RKO (cell line): Measurements from ENCODE around the gene LPGAT1.

ENCODE experiments used
- DNase-seq: peaks from one replicate; pipeline ENCODE4 v3.0.0-alpha.2; 2016; ENCODE audit warnings: low spot score

LPGAT1 gene

GRCh38 chr1:211762206-211762605 lies 68.4 kb downstream of the LPGAT1 start:
- no peak for DNase-seq

- DNase-seq, result no peak
Observed at GRCh38 chr1:211761400-211761799, 69.2 kb downstream of the LPGAT1 start.

GRCh38 chr1:211756471-211757020 lies 74.0 kb downstream of the LPGAT1 start:
- DNase-seq, result no peak

DNA sequence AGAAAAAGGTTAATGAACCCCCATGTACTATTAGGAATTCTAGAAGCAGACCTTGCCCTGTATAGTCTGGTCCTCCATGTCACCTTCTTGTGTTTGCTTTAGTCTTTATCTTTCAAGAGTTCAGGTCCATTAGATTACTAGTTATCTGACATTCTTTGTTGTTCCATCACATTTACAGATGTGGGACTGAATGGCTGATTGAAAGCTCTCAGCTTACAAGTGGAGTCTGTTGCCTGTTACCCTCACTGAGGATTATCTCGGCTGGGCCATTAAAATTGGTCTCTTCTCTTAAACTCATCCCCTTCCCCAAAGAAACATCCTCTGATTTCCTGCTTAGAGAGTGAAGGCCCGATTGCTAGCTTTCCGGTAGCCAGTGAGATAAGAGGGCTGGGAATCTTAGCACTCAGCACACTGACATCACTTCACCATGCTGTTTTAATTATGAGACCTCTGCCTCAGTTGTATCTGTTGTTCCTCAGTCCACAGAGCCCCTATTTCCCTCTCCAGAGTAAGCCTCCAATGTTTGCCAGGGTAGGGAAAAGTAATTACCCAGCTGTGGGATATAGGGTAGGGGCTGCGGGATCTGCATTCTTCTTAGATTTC lies 76.8 kb downstream of the LPGAT1 start:
- DNase-seq, result no peak

- DNase-seq, result no peak
Observed at GRCh38 chr1:211752951-211753486, 77.5 kb downstream of the LPGAT1 start.

- DNase-seq, result no peak
Observed at GRCh38 chr1:211752317-211752716, 78.2 kb downstream of the LPGAT1 start.

GRCh38 chr1:211751438-211751837 lies 79.1 kb downstream of the LPGAT1 start:
- DNase-seq, result no peak

DNA sequence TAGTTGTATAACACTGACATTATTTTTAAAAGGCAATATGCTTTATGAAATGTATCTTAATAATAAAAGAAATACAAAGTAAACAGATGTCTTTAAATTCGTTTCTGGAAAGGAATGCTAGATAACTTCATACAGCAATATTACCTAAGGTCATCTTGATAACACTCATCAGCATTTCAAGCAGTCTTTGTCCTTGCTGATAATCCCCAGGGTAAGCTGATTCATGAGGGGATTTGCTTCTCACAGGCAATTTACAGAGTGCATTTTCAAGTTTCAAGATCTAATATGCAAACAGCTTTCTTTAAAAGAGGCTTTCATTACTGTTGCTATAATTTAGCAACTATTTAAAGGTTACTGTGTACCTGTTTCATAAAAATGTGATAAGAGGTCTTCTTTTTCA lies 80.0 kb downstream of the LPGAT1 start:
- DNase-seq, result no peak

- DNase-seq, result no peak
Observed at GRCh38 chr1:211749251-211749650, 81.3 kb downstream of the LPGAT1 start.

DNA sequence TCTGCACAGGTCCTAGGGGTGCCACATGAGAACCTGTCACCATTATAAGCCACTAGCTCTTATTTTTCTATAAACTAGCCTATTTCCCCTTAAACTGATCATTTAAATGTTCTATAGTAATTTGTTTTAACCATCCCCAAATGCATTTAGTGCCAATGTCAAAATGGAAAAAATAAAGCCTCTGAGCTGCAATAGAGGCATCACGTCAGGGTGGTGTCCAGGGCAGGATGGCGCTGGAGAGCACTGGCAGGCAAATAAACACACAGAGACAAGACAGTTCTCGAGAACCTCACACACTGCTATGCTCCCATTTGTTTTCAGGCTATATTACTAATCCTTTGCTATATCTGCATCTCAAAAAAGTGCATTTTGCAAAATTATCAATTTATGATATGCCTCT lies 81.8 kb downstream of the LPGAT1 start:
- no peak for DNase-seq

DNA sequence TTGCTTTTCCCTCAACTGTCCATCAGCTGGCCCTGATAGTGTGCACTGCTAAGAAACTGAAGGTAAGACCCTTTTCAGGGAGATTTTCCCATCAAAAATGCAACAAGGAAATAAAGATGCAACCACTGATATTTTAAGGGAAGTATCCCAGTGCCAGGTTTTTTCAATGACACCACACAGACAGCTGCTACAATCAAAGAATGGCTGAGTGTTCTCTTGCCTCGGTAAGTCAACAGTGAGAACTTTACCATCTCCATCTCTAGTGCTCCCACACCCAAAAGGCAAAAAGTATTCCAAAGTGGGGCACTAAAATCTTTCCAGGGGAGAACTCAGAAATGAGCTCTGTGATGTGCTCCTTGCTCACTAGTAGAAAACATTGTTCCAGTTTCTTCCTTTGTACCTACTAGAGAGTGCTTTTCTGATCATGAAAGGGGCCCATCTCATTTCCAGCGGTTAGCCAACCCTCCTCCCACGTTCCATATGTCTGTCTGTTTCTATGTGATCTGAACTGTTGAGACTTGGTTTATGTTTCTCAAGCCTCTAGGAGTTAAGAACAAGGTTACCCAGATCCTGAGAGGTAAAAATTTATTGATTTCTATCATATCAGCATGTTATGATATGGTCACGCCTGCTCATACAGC lies 87.6 kb downstream of the LPGAT1 start:
- DNase-seq, result no peak

DNA sequence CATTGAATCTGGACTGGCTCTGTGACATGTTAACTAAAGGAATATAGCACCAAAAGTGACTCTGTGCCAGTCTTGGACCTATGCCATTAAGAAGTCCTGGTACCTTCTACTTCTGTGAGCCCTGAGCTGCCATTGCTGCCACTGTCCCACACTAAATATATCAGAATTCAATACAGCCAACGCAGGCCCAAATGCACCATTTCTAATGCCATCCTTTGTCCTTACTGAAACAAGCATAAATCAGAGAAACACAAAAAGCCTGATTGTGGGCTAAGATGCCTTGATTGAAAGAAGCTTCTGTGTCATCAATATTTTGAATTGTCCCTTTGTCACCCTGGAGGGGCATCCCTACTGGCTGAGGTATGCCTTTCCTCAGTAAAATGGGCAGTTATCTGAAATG lies 88.3 kb downstream of the LPGAT1 start:
- no peak for DNase-seq

DNA sequence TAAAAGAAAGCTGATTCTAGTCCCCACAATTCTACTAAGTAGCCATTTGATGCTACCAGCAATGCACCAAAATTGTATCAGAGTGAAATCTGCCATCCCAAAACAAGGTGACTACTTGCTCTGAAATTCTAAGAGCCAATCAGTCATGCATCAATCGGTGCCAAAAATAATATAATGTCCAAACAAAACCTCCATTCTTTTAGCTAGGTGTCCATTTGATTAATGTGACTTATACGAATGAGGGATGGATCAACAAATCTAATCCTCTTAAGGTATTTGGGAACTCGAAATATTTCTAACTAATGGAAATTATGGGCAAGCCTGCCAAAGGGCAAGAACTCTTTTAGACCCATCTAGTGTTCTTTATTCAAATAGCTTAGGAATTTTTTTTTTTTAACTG lies 88.8 kb downstream of the LPGAT1 start:
- DNase-seq, result no peak

GRCh38 chr1:211741116-211741515 lies 89.4 kb downstream of the LPGAT1 start:
- no peak for DNase-seq

- no peak for DNase-seq
Observed at GRCh38 chr1:211739671-211740411, 90.7 kb downstream of the LPGAT1 start.

GRCh38 chr1:211738691-211739301 lies 91.8 kb downstream of the LPGAT1 start:
- no peak for DNase-seq

DNA sequence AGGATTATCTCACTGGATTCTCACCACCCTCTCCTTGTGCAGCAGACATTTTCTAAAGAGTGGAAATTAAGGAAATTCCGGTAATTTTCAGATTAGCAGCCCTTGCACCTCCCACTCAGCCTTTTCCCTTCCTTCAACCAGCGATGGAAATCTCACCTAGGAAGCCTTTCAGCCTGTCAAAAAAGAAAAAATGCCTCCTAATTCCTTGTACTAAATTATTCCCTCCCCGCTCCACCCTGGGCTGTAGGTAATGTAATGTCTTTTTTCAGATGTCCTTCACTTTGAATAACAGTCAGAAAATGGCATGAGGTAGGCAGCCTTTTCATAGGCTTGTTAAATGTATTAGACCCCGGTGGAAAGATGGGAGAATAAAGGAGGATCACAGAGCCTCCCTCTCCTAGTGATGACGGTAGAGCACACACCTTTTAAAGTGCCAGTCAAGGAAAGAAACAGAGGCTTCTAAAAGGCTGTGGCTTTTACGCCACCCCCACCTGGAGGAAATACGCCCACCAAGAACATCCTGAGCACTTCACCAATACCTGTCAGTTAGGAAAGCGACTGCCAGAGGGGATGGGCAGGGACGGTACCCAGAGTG lies 92.4 kb downstream of the LPGAT1 start:
- DNase-seq, result no peak

- no peak for DNase-seq
Observed at GRCh38 chr1:211737115-211738035, 93.2 kb downstream of the LPGAT1 start.

DNA sequence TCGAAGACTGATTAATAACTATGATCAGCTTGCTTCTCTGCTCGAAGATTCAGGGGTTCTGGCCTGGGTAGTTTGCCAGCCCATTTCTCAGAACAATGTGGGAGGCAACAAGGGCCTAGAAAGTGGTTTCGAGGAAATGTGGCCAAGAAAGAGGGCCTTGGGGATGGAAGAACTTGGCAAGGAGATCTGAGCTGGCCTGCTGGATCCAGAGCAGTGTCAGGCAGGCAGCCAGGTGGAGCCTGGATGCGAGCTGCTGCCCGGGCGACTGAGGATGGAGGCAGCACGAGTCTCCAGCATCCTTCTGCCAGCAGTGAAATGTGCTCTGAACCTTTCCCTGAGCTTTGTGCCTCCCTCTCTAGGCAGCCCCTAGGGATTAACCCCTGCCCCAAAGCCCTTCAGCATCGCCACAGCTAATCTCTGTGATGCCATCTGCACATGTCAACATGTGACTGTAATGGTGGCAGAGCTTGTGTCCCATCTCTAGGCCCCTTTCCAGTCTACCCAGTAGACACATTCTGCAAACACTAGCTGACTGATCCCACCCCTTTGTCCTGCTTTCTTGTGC lies 94.1 kb downstream of the LPGAT1 start:
- DNase-seq, result no peak
